Measurements from ENCODE around the gene HEY2. TPM values are rescaled to one million over a fixed set of nuclear protein-coding genes. Genes with fewer than 3 reads are reported as not detected.

HEY2 gene
- total RNA-seq, 1 experiment from 2014 or later = 0.66 TPM

DNA sequence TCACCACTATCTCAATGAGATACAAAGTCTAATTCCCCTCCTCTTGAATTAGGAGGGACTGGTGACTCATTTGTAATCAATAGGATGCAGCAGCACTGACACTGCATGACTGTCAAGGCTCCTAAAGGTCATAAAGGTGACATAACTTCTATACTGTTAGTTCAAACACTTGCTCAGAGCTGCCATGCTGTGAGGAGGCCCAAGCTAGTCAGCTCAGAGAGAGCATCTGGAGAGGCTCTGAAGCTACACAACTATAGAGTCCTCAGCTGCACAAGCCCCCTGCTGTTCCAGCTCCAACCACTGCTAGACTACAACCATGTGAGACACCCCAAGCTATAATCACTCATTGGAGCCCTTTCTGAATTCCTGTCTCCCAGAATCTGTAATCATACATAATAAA lies 17.0 kb upstream of the HEY2 start:
- Histone ChIP-seq H3K27me3 (replicated peaks) (peaks cover 9% of the 10 kb centered on the region; the same call in 1 of the 2 replicates), H3K4me1 (replicated peaks) (no peaks in the 10 kb centered on the region), H3K4me3 (no peak overlapping the region), H3K27ac (no peak overlapping the region), H3K36me3 (no peaks in the 10 kb centered on the region), H3K9me3 (replicated peaks) (no peaks in the 10 kb centered on the region)
- DNase-seq (ENCODE audit: low read depth in 1 of 2, low spot score in 2 of 2) = no peak

DNA sequence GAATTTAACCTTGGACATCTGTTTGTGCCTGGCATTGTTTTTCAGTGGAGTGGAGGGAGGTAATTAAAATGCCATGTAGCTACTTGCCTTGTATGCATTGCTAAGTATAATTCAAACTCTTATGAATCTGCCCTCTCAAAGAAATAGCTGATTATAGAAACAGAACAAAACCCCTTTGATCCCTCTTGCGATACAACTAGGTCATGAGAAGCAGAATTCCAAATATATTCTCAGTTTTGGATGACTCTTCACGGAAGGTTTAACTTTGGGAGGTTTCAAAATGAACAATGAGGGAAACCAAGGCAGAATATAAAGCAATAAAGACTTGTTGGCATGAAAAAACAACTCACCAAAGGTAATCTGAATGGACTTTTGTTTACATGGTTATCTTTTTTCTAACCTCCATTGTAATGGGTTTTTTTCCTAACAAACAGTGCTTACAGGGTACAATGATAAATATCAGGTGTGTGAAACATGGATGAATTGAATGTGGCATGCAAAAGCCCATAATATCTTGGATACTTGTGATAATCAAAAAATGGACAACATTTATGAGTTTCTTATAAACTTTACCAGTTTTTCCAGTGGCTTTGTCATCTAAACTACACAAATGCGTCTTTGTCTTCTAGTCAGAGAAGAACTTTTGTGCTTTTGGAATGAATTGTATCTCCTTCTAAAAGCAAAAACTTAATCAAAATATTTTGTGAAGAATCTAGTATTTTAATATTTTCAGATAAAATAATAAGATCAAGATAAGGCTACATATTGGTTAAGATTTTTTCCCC lies 15.7 kb upstream of the HEY2 start:
- no peak for DNase-seq (ENCODE audit: low read depth in 1 of 2, low spot score in 2 of 2)
- no peak overlapping the region for H3K4me3 ChIP-seq
- H3K4me1 ChIP-seq (replicated peaks) = no peaks in the 10 kb centered on the region
- H3K36me3 ChIP-seq = no peaks in the 10 kb centered on the region
- H3K27ac ChIP-seq = no peak overlapping the region
- H3K9me3 ChIP-seq (replicated peaks) = no peaks in the 10 kb centered on the region
- H3K27me3 ChIP-seq (replicated peaks) = peaks cover 16% of the 10 kb centered on the region; the same call in 1 of the 2 replicates

DNA sequence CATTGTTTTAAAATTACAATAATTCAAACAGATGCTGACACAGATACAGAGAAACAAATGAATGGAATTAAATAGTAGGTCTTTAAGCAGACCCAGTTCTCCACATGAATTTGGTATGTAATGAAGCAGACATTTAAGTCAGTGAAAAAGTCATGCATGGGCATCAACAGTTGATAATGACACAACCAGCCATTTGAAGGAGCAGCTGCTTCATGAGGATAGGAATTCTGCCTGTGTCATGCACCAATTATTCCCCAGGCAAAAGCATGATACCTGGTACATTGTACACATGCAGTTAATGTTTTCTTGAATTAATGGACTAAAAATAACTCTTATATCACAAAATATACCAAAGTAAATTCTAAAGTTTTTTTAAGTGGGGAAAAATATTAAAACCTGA lies 11.2 kb upstream of the HEY2 start:
- no peaks in the 10 kb centered on the region for H3K9me3 ChIP-seq (replicated peaks)
- H3K27me3 ChIP-seq (replicated peaks) = peaks cover 16% of the 10 kb centered on the region
- H3K4me1 ChIP-seq (replicated peaks) = no peaks in the 10 kb centered on the region
- no peak overlapping the region for H3K27ac ChIP-seq
- no peak overlapping the region for H3K4me3 ChIP-seq
- no peak for DNase-seq (ENCODE audit: low read depth in 1 of 2, low spot score in 2 of 2)
- no peaks in the 10 kb centered on the region for H3K36me3 ChIP-seq

DNA sequence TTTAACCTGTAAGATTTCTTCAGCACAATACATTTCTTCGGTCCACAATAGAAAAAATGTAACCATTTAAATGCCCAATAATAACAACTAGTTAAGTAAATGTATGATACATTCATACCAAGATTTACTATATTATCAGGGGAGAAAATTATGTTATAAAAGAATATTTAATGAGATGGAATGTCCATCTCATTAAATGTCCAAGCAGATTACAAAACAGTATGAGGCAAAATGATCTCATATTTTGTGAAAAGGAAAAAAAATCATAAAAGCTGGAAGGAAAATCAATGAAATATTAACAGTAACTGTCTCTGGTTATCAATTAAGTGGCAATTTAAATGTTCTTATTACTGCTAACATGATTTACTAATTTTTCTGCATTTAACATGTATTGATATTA lies 10.1 kb upstream of the HEY2 start:
- no peaks in the 10 kb centered on the region for H3K9me3 ChIP-seq (replicated peaks)
- H3K27ac ChIP-seq = no peak overlapping the region
- no peak overlapping the region for H3K4me3 ChIP-seq
- H3K27me3 ChIP-seq (replicated peaks) = peaks cover 21% of the 10 kb centered on the region
- DNase-seq (ENCODE audit: low read depth in 1 of 2, low spot score in 2 of 2) = no peak
- no peaks in the 10 kb centered on the region for H3K36me3 ChIP-seq
- no peaks in the 10 kb centered on the region for H3K4me1 ChIP-seq (replicated peaks)

GRCh38 chr6:125741336-125741735 lies 8.1 kb upstream of the HEY2 start:
- DNase-seq (ENCODE audit: low read depth in 1 of 2, low spot score in 2 of 2) = no peak
- Histone ChIP-seq H3K27ac (no peak overlapping the region), H3K9me3 (replicated peaks) (no peaks in the 10 kb centered on the region), H3K27me3 (replicated peaks) (peaks cover 31% of the 10 kb centered on the region), H3K4me1 (replicated peaks) (no peaks in the 10 kb centered on the region), H3K36me3 (no peaks in the 10 kb centered on the region), H3K4me3 (no peak overlapping the region)

DNA sequence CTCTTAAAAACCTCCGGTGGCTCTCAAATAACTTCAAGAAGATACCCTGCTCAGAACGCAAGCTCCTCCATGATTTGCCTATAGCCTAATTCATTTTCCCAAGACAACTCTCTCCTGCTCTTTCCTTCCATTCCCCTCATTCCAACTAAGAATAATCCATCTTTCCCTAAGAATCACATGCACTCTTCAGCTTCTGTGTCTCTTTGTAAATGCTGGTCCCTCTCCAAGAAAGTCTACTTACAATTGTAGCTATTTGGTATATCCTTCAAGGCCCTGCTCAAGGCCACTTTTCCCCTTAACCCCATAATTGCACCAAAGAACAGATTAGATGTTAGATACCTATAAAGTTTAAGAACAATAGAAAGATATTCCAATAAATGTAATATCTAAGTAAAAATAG lies 7.4 kb upstream of the HEY2 start:
- Histone ChIP-seq H3K27me3 (replicated peaks) (peaks cover 38% of the 10 kb centered on the region), H3K4me1 (replicated peaks) (no peaks in the 10 kb centered on the region), H3K9me3 (replicated peaks) (no peaks in the 10 kb centered on the region), H3K27ac (no peak overlapping the region), H3K4me3 (no peak overlapping the region), H3K36me3 (no peaks in the 10 kb centered on the region)
- DNase-seq (ENCODE audit: low read depth in 1 of 2, low spot score in 2 of 2) = no peak

- no peak for DNase-seq (ENCODE audit: low read depth in 1 of 2, low spot score in 2 of 2)
- H3K4me3 ChIP-seq = no peak overlapping the region
- peaks cover 43% of the 10 kb centered on the region for H3K27me3 ChIP-seq (replicated peaks)
These were observed 6.8 kb upstream of the HEY2 start for GRCh38 chr6:125742464-125743120.

GRCh38 chr6:125743604-125744003 lies 5.8 kb upstream of the HEY2 start:
- Histone ChIP-seq H3K36me3 (no peaks in the 10 kb centered on the region), H3K4me1 (replicated peaks) (peaks cover 9% of the 10 kb centered on the region), H3K27ac (no peak overlapping the region), H3K27me3 (replicated peaks) (peaks cover 47% of the 10 kb centered on the region), H3K9me3 (replicated peaks) (no peaks in the 10 kb centered on the region), H3K4me3 (no peak overlapping the region)
- DNase-seq (ENCODE audit: low read depth in 1 of 2, low spot score in 2 of 2) = no peak

More at GRCh38 chr6:125742464-125743120, 6.8 kb upstream of the HEY2 start:
- no peaks in the 10 kb centered on the region for H3K36me3 ChIP-seq
- H3K4me1 ChIP-seq (replicated peaks) = peaks cover 2% of the 10 kb centered on the region
- H3K9me3 ChIP-seq (replicated peaks) = no peaks in the 10 kb centered on the region
- no peak overlapping the region for H3K27ac ChIP-seq

DNA sequence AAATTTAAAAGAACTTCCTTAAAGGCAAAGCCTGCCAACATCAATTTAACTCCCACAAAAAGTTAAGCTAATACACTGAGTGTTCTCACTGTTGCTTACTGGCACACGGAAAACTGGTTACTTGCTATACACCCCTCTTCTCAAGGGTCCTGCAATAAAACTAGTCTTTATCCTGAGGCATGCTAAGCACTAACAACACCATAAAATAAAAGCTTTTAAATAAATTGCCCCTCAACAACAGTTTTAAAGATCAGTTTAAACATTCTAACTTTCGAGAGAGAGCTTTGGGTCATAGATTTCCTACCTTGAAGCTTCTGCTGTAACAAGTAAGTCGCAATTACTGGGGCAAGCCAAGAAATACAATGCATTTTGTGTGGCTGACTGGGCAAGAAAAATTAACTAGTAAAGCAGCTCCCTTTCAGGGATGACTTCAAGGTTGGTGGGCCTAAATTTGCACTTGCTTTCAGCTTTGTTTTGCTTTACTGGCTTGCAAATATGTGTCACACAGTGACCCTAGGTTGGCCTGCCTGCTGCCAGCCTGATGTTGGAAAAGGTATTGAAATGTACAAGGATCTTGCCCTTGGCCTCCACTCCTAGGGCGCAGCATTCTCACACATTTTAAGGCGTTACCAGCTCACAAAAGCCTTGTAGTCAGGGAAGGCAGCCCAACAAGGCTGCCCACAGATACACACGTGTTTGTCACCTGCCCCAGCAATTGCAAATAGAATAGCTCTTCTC lies 4.0 kb upstream of the HEY2 start:
- H3K36me3 ChIP-seq = no peaks in the 10 kb centered on the region
- peaks cover 61% of the 10 kb centered on the region for H3K27me3 ChIP-seq (replicated peaks)
- H3K27ac ChIP-seq = no peak overlapping the region
- H3K4me3 ChIP-seq = no peak overlapping the region
- peaks cover 23% of the 10 kb centered on the region for H3K4me1 ChIP-seq (replicated peaks)
- no peaks in the 10 kb centered on the region for H3K9me3 ChIP-seq (replicated peaks)
- no peak for DNase-seq (ENCODE audit: low read depth in 1 of 2, low spot score in 2 of 2)

GRCh38 chr6:125746019-125746414 lies 3.4 kb upstream of the HEY2 start:
- peaks cover 23% of the 10 kb centered on the region for H3K4me1 ChIP-seq (replicated peaks)
- no peak overlapping the region for H3K27ac ChIP-seq
- no peaks in the 10 kb centered on the region for H3K9me3 ChIP-seq (replicated peaks)
- no peaks in the 10 kb centered on the region for H3K36me3 ChIP-seq
- no peak for DNase-seq (ENCODE audit: low read depth in 1 of 2, low spot score in 2 of 2)
- peaks cover 65% of the 10 kb centered on the region for H3K27me3 ChIP-seq (replicated peaks)
- H3K4me3 ChIP-seq = no peak overlapping the region

GRCh38 chr6:125746731-125747588 lies 2.5 kb upstream of the HEY2 start:
- Histone ChIP-seq H3K36me3 (no peaks in the 10 kb centered on the region), H3K4me3 (peak overlapping the region; percentile 13), H3K4me1 (replicated peaks) (peaks cover 23% of the 10 kb centered on the region), H3K9me3 (replicated peaks) (no peaks in the 10 kb centered on the region), H3K27ac (no peak overlapping the region), H3K27me3 (replicated peaks) (peaks cover 70% of the 10 kb centered on the region)
- peak; percentile 41 to 46 for DNase-seq (ENCODE audit: low read depth in 1 of 2, low spot score in 2 of 2)

DNA sequence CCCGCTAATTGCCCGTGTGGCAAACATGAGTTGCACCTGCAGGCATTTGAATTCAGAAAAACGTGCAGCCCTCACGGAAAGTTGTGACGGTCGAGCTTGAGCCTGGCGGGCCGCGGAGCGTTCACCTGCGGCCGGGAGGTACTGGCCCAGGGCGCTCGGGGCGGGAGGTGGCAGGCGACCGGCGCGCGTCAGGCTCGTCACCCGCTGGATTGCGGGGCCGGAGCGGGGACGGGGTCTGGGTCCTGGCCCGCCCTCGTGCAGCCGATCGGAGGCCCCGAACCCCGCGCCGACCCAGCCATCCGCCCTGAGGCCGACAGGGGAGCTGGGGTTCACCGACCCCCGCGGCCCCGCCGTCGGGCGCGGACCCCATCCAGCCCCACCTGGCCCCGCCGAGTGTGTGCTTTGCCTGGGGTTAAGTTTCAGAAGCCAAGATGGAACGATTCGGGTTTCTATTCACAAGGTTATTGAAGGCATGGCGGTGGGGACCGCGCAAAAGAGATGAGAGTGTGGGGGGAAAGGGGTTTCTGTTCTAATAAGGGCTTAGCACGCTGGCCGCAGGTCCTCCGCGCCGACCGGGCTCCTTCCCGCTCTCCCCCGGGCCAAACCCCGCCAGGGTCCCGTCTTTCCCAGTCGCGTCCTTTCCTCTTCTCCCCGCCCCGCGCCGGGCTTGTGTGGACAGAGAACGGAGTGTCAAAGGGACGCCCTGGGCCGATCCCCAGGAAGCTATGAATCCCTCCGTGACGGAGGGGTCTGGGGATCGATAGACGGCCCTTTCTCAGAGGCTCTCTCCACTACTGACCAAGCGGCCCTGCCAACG lies 1.6 kb upstream of the HEY2 start:
- peaks cover 23% of the 10 kb centered on the region for H3K4me1 ChIP-seq (replicated peaks)
- H3K27ac ChIP-seq = no peak overlapping the region
- peaks cover 70% of the 10 kb centered on the region for H3K27me3 ChIP-seq (replicated peaks)
- DNase-seq (ENCODE audit: low read depth in 1 of 2, low spot score in 2 of 2) = peak; percentile 47 to 48
- no peaks in the 10 kb centered on the region for H3K9me3 ChIP-seq (replicated peaks)
- H3K36me3 ChIP-seq = no peaks in the 10 kb centered on the region
- H3K4me3 ChIP-seq = peak overlapping the region; percentile 54

All from SJSA1 (cell line).